Right lung (tissue), 5 donors: ENCODE measurements around the gene MSI2. TPM values are rescaled to one million over a fixed set of nuclear protein-coding genes. Genes with fewer than 3 reads are reported as not detected.
A peak's percentile ranks its signal among the peaks of the same experiment; 100 is the strongest.
"Not testable (repeated sequence)": the region's sequence is repeated elsewhere in the genome, so short reads cannot be mapped to it uniquely, and the experiment has no call there.

Experiments
- DNase-seq, 2 donors: peaks; one replicate each; pipeline ENCODE4 v3.0.0-alpha.2; 2013
- polyA plus RNA-seq, 5 donors: library from polyadenylated mRNA; unstranded; fragments of 120-200 nt; gene quantifications; one replicate each; pipeline versions ENCODE4 v1.2.1 to v1.2.3, GENCODE V29; 2013; ENCODE audit warnings: inconsistent platforms in 1 of 5, low replicate concordance in 1 of 5; ENCODE audit not compliant: insufficient read length in 5 of 5, insufficient read depth in 1 of 5

MSI2 gene
- polyA plus RNA-seq, 5 donors, result 35.4 to 48.9 (median 47.6) TPM

GRCh38 chr17:57498443-57498842 is 242.1 kb downstream of the MSI2 start:
- DNase-seq, result no peak

- DNase-seq, result not testable (repeated sequence)
Measured at GRCh38 chr17:57499221-57499620, 242.9 kb downstream of the MSI2 start.

DNA sequence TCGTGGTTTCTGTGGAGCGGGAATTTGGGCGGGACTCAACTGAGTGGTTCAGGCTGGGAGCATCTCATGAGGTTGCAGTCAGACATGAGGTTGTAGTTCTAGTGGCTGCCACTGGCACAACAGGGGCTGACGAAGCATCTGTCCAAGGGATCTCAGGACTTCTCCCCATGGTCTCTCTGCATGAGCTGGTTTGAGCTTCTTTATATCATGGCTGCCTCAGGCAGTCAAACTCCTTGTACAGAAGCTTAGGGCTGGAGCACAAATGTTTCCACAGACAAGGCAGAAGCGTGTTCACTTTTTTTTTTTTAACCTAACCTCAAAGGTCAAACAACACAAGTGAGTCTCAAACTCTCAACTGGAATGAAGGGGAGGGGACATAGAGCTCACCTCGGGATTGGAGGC is 243.3 kb downstream of the MSI2 start:
- DNase-seq, result no peak

- DNase-seq, result no peak
Measured at GRCh38 chr17:57501016-57501415, 244.7 kb downstream of the MSI2 start.

DNA sequence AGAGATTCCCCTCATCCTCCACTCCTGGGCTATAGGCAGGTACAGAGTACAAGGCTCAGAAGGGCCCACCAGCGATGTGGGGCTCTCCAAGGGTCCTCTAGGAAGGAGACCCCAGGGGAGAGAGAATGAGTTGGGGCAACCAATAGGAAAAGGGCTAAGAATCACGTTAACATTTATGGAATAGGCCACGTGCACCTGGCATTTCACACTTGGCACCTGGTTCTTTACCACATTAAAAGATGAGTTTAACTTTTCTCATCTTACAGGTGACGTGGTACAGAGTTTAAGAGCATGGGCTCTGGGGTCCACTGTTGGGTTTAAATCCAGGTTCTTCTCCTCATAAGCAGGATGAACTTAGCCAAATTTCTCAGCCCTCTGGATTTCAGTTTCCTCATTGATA is 245.7 kb downstream of the MSI2 start:
- DNase-seq, result no peak

- no peak for DNase-seq
Measured at GRCh38 chr17:57502811-57503241, 246.5 kb downstream of the MSI2 start.

GRCh38 chr17:57504208-57504607 is 247.9 kb downstream of the MSI2 start:
- DNase-seq, result no peak

- DNase-seq, result no peak
Measured at GRCh38 chr17:57505841-57506773, 249.8 kb downstream of the MSI2 start.

DNA sequence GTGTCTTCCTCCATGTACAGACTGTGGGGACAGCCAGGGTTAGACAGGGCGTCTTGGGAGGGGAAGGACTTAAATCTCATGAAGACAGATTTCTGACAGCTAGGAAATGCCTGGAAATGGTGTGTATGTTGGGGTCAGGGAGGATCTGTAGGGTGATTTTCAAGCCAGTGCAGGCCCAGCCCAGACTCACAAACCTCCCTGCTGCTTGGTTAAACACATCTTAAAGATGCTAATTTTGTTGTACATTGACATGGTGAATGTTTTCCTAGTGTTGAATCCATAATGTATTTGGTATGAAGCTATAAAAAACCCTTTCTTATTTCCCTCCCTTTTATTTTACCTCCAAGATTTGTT is 250.4 kb downstream of the MSI2 start:
- no peak for DNase-seq

DNA sequence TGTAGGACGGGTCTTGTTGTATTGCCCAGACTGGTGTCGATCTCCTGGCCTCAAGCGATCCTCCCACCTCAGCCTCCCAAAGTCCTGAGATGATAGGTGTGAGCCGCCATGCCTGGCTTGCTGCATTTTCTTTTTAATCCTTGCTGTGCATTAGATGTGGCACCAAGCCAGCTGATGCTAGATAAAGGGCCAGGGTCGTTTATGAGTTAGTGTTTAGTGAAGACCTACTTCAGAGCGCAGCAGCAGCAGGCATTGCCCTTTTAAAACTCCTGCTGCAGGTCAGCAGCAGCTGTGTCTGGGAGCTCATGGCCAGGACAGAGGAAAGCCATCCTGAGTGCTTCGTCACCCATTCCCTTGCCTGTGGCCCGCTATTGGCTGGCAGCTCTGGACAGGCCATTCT is 251.5 kb downstream of the MSI2 start:
- DNase-seq, result peak in 1 of 2 donors; percentile 17

- no peak for DNase-seq
Measured at GRCh38 chr17:57508671-57509070, 252.3 kb downstream of the MSI2 start.

- no peak for DNase-seq
Measured at GRCh38 chr17:57511475-57512123, 255.3 kb downstream of the MSI2 start.

- no peak for DNase-seq
Measured at GRCh38 chr17:57512258-57512657, 255.9 kb downstream of the MSI2 start.

DNA sequence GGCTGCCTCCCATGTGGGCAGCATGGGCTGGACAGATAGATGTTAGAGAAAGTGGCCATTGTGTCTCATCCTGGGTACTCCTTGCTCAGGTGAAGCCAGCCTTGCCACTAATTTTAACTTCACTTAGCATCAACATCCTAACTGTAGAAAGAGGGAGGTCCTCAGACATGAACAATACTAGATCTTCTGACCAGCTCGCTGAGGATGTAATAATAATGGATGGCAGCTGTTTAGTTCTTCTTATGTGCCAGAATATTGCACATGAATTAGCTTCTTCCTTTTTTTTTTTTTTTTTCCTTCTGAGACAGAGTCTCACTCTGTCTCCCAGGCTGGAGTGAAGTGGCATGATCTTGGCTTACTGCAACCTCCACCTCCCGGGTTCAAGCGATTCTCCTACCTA is 256.4 kb downstream of the MSI2 start:
- peak; percentile 73 to 75 for DNase-seq

- DNase-seq, result no peak
Measured at GRCh38 chr17:57513569-57513968, 257.2 kb downstream of the MSI2 start.

DNA sequence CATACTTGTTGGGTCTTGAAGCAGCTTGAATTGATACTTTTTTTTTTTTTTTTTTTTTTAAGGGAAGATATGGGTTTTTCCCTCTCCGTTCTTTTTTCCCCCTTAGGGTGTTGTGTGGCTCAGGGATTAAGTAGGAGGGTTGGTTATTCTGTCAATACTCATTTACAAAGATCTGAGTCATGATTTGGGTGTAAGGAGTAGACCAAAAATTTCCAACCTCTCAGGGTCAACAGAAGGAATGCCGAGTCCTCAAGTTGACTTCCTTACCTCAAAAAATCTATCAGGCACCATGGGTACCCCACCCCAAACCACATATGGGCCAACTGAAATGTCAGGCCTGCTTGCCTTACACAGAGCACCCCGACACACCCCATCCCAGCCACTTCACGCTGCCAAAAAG is 258.3 kb downstream of the MSI2 start:
- DNase-seq, result no peak

DNA sequence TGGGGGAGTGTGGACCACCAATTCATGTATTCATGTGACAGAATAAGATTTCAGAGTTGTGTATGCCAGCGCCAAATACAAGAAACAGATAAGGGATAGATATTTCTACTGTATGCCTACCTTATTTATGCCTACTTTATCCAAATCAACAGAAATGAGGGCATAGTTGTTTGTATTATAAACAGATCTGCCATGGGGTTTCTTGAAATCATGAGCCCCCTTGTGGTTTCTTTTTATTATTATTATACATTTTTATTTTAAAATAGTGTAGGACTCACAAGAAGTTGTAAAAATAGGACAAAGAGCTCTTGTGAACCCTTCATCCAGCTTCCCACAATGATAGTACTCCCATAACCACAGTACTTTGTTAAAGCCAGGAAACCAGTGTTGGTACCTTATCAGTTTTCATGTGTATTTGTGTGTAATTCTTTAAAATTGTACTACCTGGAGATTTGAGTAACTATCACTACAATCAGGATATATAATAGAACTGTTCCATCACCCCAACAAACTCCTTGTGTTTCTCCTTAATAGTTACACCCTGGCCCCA is 259.4 kb downstream of the MSI2 start:
- DNase-seq, result no peak

DNA sequence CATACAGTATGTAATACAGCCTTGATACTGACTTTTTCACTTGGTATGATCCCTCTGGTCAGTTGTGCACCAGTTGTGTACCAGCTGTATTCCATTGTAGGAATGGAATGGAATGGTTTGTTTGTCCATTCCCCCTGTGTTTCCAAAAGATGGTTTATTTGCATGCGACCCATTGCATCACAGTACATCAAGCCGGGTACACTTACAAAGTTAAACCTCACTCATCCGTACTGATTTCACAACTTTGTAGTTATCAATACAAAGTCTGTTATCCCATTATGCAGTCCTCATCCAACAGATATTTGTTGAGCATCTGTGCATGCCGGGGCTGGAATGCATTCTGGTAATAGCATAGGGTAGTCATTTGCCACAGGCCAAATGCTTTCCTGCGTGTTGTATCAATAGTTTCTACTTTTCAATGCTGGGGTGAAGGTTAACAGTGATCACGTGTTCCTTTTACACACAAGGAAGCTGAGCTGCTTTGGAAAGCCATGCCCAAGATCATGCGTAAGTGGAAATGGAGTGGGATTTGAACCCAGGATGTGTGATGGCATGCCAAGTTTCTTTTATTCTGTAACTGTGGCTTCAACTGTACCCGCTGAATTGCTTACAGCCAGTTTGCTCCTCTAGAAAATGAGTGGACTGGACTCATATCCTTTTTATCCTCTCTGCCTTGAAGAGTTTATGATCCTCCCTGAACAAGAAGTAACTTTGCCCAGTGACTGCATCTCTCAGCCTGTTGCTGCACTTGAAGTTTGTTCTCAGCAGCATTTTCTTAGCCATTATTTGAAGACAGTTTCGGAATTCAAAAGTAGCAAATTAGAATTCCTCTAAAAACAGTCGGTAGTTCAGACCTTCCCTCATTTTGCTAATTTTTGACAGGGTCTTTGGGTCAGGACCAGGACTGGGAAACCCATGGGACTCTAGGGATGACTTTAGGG is 260.2 kb downstream of the MSI2 start:
- no peak for DNase-seq

DNA sequence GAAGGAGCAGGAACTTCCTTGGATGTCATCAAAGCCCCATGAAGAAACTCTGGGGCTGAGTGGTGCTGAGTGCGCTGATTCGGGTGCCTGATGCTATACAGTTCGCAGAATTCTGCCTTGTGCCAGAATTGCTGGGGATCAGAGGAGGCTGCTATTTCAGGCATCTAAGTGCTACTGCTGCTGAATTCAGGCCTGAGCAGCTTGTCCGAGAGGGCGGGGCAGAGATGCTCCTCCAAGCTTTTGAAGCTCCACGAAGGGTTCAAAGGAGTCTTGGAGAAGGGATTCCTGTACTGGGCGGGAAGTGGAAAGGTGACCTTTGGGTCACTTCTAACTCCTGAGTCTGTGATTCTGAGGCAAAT is 260.9 kb downstream of the MSI2 start:
- DNase-seq, result no peak

- no peak for DNase-seq
Measured at GRCh38 chr17:57517632-57518456, 261.5 kb downstream of the MSI2 start.
